Regular cardiac myocyte (primary cell): ENCODE results near the gene CTAGE15. TPM values are rescaled to one million over a fixed set of nuclear protein-coding genes. Genes with fewer than 3 reads are reported as not detected.

Experiments
- total RNA-seq: library from RNA; depleted of rRNA; stranded (reverse); fragments of >200 nt; gene quantifications from 2 replicates; pipeline ENCODE4 v1.2.3, GENCODE V29; 2014

Gene CTAGE15, protein sequence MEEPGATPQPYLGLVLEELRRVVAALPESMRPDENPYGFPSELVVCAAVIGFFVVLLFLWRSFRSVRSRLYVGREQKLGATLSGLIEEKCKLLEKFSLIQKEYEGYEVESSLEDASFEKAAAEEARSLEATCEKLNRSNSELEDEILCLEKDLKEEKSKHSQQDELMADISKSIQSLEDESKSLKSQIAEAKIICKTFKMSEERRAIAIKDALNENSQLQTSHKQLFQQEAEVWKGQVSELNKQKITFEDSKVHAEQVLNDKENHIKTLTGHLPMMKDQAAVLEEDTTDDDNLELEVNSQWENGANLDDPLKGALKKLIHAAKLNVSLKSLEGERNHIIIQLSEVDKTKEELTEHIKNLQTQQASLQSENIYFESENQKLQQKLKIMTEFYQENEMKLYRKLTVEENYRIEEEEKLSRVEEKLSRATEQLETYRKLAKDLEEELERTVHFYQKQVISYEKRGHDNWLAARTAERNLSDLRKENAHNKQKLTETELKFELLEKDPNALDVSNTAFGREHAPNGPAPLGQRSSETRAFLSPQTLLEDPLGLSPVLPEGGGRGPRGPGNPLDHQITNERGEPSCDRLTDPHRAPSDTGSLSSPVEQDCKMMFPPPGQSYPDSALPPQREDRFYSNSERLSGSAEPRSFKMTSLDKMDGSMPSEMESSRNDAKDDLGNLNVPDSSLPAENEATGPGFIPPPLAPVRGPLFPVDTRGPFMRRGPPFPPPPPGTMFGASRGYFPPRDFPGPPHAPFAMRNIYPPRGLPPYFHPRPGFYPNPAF
- 0.38 TPM in 1 of 2 replicates, not detected in the other for total RNA-seq

DNA sequence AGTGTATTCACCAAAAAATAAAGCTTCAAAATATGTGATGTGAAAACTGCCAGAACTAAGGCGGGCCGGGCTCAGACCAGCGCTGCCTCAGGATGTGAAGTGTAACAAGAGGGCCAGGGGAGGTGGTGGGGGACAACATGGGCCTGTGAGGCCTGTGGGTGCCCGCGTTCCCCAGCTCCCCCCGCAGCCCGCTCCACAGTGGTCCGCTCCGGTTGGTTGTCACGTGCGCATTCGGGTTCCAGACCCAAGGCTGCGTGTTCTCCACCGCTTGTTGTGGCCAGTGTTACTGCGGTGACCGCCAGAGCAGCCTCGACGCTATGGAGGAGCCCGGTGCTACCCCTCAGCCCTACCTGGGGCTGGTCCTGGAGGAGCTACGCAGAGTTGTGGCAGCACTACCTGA is at the start of gene CTAGE15:
Gene CTAGE15, plus strand, starts transcription at position 301 of the 400 bp plus-strand sequence. Its CDS starts 17 bp downstream, at position 318.

DNA sequence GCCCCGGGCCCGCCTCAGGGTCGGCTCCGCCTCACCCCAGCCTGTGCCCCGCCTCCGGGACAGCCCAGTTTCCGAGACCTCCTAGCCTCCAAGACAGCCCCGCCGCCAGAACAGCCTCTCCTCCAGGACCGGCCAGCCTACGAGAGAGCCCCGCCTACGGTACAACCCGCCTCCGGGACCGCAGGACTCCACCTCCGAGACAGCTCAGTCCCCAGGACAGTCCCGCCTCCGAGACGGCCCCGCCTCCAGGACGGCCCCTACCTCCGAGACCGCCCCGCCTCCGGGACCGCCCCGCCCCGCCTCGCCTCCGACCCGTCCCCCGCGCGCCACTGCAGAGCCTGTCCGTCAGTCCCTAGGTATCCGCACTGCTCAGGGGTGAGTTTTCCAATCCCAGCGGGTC is 49.0 kb downstream of the CTAGE15 start, which contains the start of gene TCAF2:
Gene TCAF2, plus strand, starts transcription at position 329 of the 400 bp plus-strand sequence.

Other genes starting within 250 kb of the CTAGE15 start
- gene FAM131B, start 209.1 kb upstream of the CTAGE15 start, total RNA-seq: 1.2 and 3.1 TPM in 2 replicates
- gene ZYX, start 190.5 kb upstream of the CTAGE15 start, total RNA-seq: 18.0 and 24.7 TPM in 2 replicates
- gene EPHA1, start 162.9 kb upstream of the CTAGE15 start, total RNA-seq: 0.58 TPM in 1 of 2 replicates, not detected in the other
- gene TAS2R60, start 128.3 kb upstream of the CTAGE15 start, total RNA-seq: 0.28 TPM in 1 of 2 replicates, not detected in the other
- not detected in 2 replicates for gene TAS2R41, start 93.9 kb upstream of the CTAGE15 start, total RNA-seq
- gene TCAF2, start 49.2 kb downstream of the CTAGE15 start, total RNA-seq: 6.5 and 7.1 TPM in 2 replicates
- gene CTAGE6, start 185.9 kb downstream of the CTAGE15 start, total RNA-seq: 0.58 and 2.3 TPM in 2 replicates